Measurements from ENCODE around the gene NAA20. TPM values are rescaled to one million over a fixed set of nuclear protein-coding genes. Genes with fewer than 3 reads are reported as not detected.

NAA20 gene
- total RNA-seq, 1 donor from 2014 or later = 53.6 TPM

DNA sequence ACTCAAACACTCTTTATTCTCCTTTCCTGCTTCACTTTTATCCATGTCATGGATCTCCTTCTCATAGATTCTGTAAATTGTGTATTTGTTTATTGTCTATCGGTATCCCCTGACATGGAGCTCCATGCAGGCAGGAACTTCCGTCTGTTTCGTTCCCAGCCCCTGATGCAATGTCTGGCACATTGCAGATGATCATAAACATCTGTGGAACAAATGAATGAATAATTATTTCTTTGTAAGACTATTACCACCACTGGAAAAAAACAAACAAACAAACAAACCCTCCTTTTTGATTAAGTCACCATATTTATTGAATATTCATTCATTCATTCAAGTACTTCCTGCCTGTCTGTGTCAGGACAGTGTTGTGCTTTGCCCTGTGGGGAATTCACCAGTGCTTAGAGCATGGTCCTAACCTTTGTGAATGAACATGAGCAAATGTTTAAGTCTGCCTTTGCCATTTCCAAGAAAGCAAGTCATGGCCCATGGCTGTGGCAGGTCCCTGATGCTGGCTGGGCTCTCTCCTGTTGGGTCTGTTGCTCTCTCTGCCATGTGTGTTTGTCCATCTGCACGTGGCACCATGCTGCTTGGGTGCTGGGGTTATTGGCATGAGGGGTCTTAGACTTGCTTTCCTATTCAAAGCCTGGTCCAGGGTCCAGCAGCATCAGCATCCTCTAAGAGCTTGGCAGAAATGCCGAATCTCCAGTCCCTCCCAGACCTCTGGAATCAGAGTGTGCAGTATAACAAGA is 47.5 kb upstream of the NAA20 start:
- Histone ChIP-seq H3K27me3 (ENCODE audit: control insufficient read depth, insufficient read depth, low read length) (no peaks in the 10 kb centered on the region), H3K4me3 (ENCODE audit: low read depth, low read length) (no peak overlapping the region), H3K36me3 (ENCODE audit: control insufficient read depth, insufficient read depth, low read length) (peaks cover 1% of the 10 kb centered on the region)
- no peak for DNase-seq (ENCODE audit: low read depth)
- TF ChIP-seq, protein P1, sequence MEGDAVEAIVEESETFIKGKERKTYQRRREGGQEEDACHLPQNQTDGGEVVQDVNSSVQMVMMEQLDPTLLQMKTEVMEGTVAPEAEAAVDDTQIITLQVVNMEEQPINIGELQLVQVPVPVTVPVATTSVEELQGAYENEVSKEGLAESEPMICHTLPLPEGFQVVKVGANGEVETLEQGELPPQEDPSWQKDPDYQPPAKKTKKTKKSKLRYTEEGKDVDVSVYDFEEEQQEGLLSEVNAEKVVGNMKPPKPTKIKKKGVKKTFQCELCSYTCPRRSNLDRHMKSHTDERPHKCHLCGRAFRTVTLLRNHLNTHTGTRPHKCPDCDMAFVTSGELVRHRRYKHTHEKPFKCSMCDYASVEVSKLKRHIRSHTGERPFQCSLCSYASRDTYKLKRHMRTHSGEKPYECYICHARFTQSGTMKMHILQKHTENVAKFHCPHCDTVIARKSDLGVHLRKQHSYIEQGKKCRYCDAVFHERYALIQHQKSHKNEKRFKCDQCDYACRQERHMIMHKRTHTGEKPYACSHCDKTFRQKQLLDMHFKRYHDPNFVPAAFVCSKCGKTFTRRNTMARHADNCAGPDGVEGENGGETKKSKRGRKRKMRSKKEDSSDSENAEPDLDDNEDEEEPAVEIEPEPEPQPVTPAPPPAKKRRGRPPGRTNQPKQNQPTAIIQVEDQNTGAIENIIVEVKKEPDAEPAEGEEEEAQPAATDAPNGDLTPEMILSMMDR (IDR thresholded peaks at IDR 0.05; ENCODE audit: insufficient read depth, low read length, poor library complexity, severe bottlenecking) = no peak

DNA sequence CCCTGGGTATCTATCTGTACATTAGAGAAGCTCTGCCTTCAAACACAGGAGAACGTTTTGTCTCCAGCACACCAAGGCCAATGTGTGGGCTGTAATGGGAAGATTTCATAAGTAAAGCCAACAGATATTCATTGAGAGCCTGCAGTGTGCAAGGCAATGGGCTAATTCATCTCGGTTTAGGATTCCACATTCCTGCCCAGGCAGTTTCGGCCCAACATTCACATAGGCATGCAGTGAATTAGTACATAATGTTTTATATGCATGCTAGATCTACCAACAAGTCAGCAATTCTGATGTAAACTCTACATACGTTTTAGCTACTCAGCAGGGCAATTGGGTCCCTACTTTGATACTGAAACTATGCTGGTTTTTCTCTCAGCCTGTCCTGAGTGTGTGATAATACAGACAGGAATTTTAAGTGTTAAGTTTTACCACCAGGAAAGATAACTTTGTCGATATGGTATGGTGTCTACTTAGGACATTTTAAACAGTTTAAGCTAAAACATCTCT is 46.9 kb upstream of the NAA20 start:
- DNase-seq (ENCODE audit: low read depth) = no peak
- H3K4me3 ChIP-seq (ENCODE audit: low read depth, low read length) = no peak overlapping the region
- H3K36me3 ChIP-seq (ENCODE audit: control insufficient read depth, insufficient read depth, low read length) = peaks cover 1% of the 10 kb centered on the region
- TF ChIP-seq, protein P1 (IDR thresholded peaks at IDR 0.05; ENCODE audit: insufficient read depth, low read length, poor library complexity, severe bottlenecking) = no peak
- H3K27me3 ChIP-seq (ENCODE audit: control insufficient read depth, insufficient read depth, low read length) = no peaks in the 10 kb centered on the region

DNA sequence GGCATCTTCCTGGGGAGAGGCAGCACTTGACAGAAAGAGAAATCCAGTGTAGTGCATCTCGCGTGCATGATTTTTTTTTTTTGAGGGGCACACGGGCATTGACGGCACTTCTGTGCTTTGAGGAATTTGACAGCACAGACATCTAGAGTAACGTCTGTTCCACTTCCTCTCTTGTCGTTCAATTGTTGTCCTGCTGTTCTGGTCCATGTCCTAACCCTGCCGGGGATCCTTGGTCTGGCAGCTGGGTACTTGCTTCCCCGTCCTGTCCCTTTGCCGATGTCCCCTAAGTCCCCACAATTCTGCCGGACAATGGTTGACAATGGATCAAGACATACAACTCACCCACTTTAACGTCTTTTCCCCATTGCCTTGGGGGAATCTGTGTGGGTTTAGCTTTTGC is 46.0 kb upstream of the NAA20 start:
- Histone ChIP-seq H3K4me3 (ENCODE audit: low read depth, low read length) (no peak overlapping the region), H3K36me3 (ENCODE audit: control insufficient read depth, insufficient read depth, low read length) (peaks cover 1% of the 10 kb centered on the region), H3K27me3 (ENCODE audit: control insufficient read depth, insufficient read depth, low read length) (no peaks in the 10 kb centered on the region)
- DNase-seq (ENCODE audit: low read depth) = no peak
- TF ChIP-seq, protein P1 (IDR thresholded peaks at IDR 0.05; ENCODE audit: insufficient read depth, low read length, poor library complexity, severe bottlenecking) = no peak

DNA sequence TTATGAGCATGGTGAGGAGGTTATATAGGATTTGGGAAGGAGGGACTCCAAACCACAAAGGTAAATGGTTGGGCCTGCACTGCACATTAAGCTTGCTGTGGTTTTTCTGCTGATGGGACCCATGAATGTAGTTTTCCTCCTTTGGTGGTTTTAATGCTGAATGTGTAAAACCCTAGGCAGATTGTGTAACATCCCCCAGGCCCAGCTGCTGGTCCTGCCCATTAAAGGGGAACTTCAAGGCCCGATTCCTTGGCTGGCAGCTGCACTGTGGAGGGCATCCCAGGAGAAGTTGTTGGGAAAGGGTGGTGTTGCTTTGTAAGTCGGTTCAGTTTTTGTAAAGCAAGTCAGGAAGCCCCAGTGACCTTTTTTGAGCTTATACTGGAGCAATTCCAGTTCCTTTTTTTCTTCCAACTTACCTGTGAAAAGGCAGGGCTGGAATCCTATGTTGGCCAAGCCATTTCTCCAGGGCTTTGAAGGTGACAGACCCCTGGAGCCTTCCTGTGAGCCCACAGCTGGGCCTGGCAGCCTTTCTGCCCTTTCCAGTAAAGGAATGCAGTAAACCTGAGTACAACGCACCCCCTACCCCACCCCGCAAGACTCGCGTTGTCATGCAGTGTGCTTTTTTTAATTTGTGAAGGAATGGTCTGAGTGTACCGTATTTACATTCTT is 43.1 kb upstream of the NAA20 start:
- TF ChIP-seq, protein P1 (IDR thresholded peaks at IDR 0.05; ENCODE audit: insufficient read depth, low read length, poor library complexity, severe bottlenecking) = no peak
- DNase-seq (ENCODE audit: low read depth) = peak; percentile 72
- Histone ChIP-seq H3K36me3 (ENCODE audit: control insufficient read depth, insufficient read depth, low read length) (peaks cover 1% of the 10 kb centered on the region), H3K27me3 (ENCODE audit: control insufficient read depth, insufficient read depth, low read length) (no peaks in the 10 kb centered on the region), H3K4me3 (ENCODE audit: low read depth, low read length) (peak overlapping the region; percentile 61)

DNA sequence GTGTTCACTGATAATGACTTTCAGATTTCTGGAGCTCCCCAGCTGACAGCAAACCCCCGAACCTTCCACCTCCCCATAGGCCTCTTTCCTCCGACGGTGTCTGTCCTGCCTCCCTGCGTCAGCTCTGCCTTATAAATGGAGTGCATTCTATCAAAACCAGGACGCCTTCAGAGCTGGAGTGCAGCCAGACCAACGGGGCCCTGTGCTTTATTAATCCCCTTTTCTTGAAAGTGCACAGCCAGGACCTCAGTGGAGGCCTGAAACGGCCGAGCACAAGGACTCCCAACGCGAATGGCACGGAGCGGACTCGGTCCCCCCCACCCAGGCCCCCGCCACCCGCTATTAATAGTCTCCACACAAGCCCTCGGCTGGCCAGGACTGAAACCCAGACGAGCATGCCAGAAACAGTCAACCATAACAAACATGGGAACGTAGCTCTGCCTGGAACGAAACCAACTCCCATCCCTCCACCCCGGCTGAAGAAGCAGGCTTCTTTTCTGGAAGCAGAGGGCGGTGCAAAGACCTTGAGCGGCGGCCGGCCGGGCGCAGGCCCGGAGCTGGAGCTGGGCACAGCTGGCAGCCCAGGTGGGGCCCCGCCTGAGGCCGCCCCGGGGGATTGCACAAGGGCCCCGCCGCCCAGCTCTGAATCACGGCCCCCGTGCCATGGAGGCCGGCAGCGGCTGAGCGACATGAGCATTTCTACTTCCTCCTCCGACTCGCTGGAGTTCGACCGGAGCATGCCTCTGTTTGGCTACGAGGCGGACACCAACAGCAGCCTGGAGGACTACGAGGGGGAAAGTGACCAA is 42.3 kb upstream of the NAA20 start:
- TF ChIP-seq, protein P1 (IDR thresholded peaks at IDR 0.05; ENCODE audit: insufficient read depth, low read length, poor library complexity, severe bottlenecking) = no peak

More for the DNA sequence above, 42.3 kb upstream of the NAA20 start:
- no peaks in the 10 kb centered on the region for H3K27me3 ChIP-seq (ENCODE audit: control insufficient read depth, insufficient read depth, low read length)
- peak overlapping the region; percentile 61 for H3K4me3 ChIP-seq (ENCODE audit: low read depth, low read length)
- peaks cover 1% of the 10 kb centered on the region for H3K36me3 ChIP-seq (ENCODE audit: control insufficient read depth, insufficient read depth, low read length)
- DNase-seq (ENCODE audit: low read depth) = peak; percentile 77
